Measurements from ENCODE around the gene FILIP1L. TPM values are rescaled to one million over a fixed set of nuclear protein-coding genes. Genes with fewer than 3 reads are reported as not detected.

The FILIP1L gene
- total and polyA plus RNA-seq, 2 donors from 2014 or later, result 5.5 to 25.5 TPM

DNA sequence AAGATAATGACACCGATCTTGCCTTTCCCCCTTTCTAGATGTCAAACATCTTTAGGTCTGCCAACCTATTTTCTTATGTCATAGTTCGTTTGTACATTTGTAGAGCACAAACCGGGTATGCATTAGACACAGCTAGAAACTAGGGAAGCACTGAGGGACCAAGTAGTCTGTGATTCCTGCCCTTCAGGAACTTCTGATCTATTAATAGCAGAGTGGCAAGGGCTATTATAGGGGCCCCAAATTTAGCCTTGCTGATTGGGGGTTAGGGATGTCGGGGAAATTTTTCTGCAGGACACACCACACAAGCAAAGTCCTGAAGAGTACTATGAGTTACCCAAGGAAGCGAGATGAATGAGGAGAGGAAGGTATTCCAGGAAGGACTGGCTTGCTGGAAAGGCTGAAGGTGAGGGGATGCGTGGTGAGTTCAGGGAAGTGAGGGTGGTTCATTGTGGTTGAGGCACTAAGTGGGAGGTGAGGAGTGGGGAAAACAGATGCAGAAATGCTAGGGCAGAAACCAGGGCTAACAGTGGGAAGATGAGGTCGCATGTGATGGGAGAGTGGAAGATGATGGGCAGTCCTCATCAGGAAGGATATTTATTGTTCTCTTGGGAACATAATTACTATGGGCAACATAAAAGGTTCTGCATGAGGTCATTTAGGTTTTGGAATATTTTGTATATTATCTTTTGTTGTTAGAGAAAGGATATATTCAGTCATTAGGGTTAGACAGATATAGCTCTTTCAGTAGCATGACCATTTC is 152.4 kb downstream of the FILIP1L start:
- H3K27me3 ChIP-seq (ENCODE audit: control insufficient read depth, insufficient read depth, low read length), result no peaks in the 10 kb centered on the region
- H3K27ac ChIP-seq (ENCODE audit: low read depth in 2 of 2, low read length in 2 of 2), result no peak overlapping the region
- no peaks in the 10 kb centered on the region for H3K36me3 ChIP-seq (ENCODE audit: control insufficient read depth in 2 of 3, insufficient read depth in 3 of 3, low read length in 3 of 3)
- H3K4me3 ChIP-seq (ENCODE audit: low read length in 3 of 3), result no peak overlapping the region
- H3K9me3 ChIP-seq (ENCODE audit: control insufficient read depth in 2 of 3, insufficient read depth in 1 of 3, low read length in 3 of 3), result no peaks in the 10 kb centered on the region
- peaks cover 0 to 3% (median 0%) of the 10 kb centered on the region in 3 donors for H3K4me1 ChIP-seq (ENCODE audit: control insufficient read depth in 2 of 3, insufficient read depth in 2 of 3, low read depth in 1 of 3, low read length in 3 of 3)
- DNase-seq, result no peak
- intact Hi-C loops (cut with DNase I), result no loop called here
- no peak for FAIRE-seq
- no peak overlapping the region for H3K9ac ChIP-seq (ENCODE audit: low read length in 3 of 3)
- TF ChIP-seq, protein P1, sequence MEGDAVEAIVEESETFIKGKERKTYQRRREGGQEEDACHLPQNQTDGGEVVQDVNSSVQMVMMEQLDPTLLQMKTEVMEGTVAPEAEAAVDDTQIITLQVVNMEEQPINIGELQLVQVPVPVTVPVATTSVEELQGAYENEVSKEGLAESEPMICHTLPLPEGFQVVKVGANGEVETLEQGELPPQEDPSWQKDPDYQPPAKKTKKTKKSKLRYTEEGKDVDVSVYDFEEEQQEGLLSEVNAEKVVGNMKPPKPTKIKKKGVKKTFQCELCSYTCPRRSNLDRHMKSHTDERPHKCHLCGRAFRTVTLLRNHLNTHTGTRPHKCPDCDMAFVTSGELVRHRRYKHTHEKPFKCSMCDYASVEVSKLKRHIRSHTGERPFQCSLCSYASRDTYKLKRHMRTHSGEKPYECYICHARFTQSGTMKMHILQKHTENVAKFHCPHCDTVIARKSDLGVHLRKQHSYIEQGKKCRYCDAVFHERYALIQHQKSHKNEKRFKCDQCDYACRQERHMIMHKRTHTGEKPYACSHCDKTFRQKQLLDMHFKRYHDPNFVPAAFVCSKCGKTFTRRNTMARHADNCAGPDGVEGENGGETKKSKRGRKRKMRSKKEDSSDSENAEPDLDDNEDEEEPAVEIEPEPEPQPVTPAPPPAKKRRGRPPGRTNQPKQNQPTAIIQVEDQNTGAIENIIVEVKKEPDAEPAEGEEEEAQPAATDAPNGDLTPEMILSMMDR (IDR thresholded peaks at IDR 0.05; ENCODE audit: borderline replicate concordance, extremely low read depth, insufficient read depth), result no peak

DNA sequence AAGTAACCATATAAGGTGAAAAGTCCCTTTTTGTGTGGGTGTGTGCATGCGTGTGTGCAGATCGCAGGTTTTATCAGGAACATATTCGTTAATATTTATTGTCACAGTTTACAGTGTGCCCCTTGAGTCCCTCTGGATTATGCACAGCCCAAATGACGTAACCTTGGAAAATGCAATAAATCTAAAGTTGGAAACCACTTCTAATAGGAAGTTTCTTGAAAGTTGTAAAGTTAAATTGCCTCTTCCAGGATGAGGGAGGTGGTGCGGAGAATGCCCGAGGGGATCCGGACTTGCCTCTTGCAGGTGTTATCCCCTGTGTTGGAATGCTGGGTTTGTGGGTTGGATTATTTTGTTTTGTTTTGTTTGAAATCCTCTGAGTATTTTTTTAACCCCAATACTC is 153.4 kb downstream of the FILIP1L start:
- Histone ChIP-seq H3K36me3 (ENCODE audit: control insufficient read depth in 2 of 3, insufficient read depth in 3 of 3, low read length in 3 of 3) (no peaks in the 10 kb centered on the region), H3K4me3 (ENCODE audit: low read length in 3 of 3) (peak overlapping the region in 2 of 3 donors; percentile 5 to 16), H3K27me3 (ENCODE audit: control insufficient read depth, insufficient read depth, low read length) (no peaks in the 10 kb centered on the region), H3K9me3 (ENCODE audit: control insufficient read depth in 2 of 3, insufficient read depth in 1 of 3, low read length in 3 of 3) (no peaks in the 10 kb centered on the region), H3K4me1 (ENCODE audit: control insufficient read depth in 2 of 3, insufficient read depth in 2 of 3, low read depth in 1 of 3, low read length in 3 of 3) (peaks cover 0 to 3% (median 0%) of the 10 kb centered on the region in 3 donors), H3K9ac (ENCODE audit: low read length in 3 of 3) (no peak overlapping the region), H3K27ac (ENCODE audit: low read depth in 2 of 2, low read length in 2 of 2) (peak overlapping the region in 1 of 2 donors; percentile 51)
- FAIRE-seq, result no peak
- TF ChIP-seq, protein P1 (IDR thresholded peaks at IDR 0.05; ENCODE audit: borderline replicate concordance, extremely low read depth, insufficient read depth), result no peak
- peak in 4 of 5 donors; percentile 53 to 88 (median 70) for DNase-seq
- intact Hi-C loops (cut with DNase I), result no loop called here

DNA sequence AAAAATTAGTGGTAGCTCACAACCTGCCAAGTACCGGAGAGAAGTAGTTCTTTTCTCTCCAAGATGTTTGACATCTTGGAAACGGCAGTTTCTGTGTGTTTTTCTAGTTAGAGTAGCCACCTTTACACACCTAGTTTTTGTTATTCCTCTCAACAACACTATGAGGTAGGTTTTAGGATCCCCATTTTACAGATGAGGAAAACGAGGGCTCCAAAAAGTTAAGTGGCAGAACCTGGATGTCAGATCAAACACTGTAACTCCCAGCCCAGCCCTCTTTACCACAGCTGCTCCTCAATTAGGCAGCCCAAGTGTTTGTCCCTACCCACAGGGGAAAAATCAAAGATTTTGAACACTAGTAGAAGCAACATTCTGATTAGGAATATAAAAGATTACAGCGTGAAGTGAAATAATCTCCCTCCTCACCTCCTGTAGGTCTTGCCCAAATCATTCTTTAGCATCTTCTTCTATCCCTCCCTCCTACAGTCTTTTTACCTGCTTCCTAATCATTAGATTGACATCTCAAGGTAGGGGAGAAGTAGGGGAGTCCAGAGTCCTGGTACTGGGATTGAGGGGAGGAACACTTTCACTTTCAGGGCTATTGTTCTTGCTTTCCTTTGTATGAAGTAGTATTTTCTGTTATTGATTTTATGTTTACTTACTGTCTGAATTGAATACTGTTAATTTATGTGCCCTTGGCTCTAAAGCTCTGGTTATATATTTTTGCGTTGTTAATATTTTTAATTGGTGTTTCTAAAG is 154.0 kb downstream of the FILIP1L start:
- H3K9ac ChIP-seq (ENCODE audit: low read length in 3 of 3), result no peak overlapping the region
- H3K9me3 ChIP-seq (ENCODE audit: control insufficient read depth in 2 of 3, insufficient read depth in 1 of 3, low read length in 3 of 3), result no peaks in the 10 kb centered on the region
- DNase-seq (no peak), FAIRE-seq (no peak)
- H3K4me3 ChIP-seq (ENCODE audit: low read length in 3 of 3), result peak overlapping the region in 1 of 3 donors; percentile 5
- no peaks in the 10 kb centered on the region for H3K36me3 ChIP-seq (ENCODE audit: control insufficient read depth in 2 of 3, insufficient read depth in 3 of 3, low read length in 3 of 3)
- H3K27ac ChIP-seq (ENCODE audit: low read depth in 2 of 2, low read length in 2 of 2), result peak overlapping the region in 1 of 2 donors; percentile 51
- intact Hi-C loops (cut with DNase I), result no loop called here
- H3K4me1 ChIP-seq (ENCODE audit: control insufficient read depth in 2 of 3, insufficient read depth in 2 of 3, low read depth in 1 of 3, low read length in 3 of 3), result peaks cover 0 to 5% (median 3%) of the 10 kb centered on the region in 3 donors
- TF ChIP-seq, protein P1 (IDR thresholded peaks at IDR 0.05; ENCODE audit: borderline replicate concordance, extremely low read depth, insufficient read depth), result no peak
- no peaks in the 10 kb centered on the region for H3K27me3 ChIP-seq (ENCODE audit: control insufficient read depth, insufficient read depth, low read length)
